Measurements from ENCODE around the gene EFCAB9.
"Not testable (repeated sequence)": the region's sequence is repeated elsewhere in the genome, so short reads cannot be mapped to it uniquely, and the experiment has no call there.

The EFCAB9 gene

DNA sequence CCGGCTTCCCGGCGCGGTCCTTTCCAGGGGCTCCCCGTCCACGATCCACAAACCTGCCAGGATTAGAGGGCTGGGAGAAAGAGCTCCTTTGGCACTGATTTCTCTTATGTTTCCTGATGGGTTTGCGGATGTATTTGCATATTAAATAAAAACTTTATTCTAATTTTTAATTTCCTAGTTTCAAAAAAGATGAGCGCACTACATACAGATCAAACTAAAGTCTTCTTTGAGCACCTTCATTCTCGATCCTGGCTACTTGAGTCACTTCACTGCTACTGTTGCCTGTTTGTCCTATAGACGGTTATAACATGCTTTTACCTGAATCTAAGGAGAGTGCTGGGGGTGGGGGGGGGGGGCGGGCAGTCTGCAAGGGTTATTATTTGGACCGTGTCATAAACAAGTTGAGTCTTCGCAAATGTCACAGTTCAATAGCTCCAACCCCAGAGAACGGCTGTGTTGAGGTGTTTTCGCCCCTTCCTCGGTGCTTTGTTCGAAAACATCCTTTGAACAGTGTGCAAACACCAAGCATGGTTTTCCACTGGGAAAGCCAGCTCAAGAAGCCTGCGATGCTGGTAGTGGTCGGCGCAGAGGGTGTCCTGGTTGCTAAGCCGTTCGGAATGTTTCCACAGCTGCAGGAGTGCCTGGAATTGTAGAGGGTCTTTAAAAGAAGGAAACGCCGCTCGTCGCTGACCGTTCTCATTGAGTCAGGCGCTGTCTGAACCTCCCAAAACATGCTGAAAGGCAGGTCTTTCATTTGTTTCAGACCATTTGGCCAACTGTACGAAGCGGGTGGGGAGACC, 4.9 kb upstream of the EFCAB9 start:
- no peak for DNase-seq

- no peak for DNase-seq
Measured at GRCh38 chr5:172189693-172190296, 4.2 kb upstream of the EFCAB9 start.

GRCh38 chr5:172194985-172195774, 1.2 kb downstream of the EFCAB9 start:
- DNase-seq: no peak

DNA sequence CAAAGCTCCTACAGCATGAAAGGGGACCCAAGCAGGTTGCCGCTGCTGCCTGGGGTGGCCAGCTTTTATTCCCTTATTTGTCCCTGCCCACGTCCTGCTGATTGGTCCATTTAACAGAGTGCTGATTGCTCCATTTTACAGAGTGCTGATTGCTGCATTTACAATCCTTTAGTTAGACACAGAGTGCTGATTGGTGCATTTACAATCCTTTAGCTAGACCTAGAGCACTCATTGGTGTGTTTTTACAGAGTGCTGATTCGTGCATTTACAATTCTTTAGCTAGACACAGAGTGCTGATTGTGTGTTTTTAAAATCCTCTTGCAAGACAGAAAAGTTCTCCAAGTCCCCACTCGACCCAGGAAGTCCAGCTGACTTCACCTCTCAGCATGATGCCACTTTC, 3.8 kb downstream of the EFCAB9 start:
- DNase-seq: not testable (repeated sequence)

GRCh38 chr5:172199446-172199845, 5.5 kb downstream of the EFCAB9 start:
- DNase-seq: no peak

GRCh38 chr5:172200476-172200875, 6.5 kb downstream of the EFCAB9 start:
- no peak for DNase-seq

- DNase-seq: not testable (repeated sequence)
Measured at GRCh38 chr5:172205984-172206383, 12.0 kb downstream of the EFCAB9 start.

DNA sequence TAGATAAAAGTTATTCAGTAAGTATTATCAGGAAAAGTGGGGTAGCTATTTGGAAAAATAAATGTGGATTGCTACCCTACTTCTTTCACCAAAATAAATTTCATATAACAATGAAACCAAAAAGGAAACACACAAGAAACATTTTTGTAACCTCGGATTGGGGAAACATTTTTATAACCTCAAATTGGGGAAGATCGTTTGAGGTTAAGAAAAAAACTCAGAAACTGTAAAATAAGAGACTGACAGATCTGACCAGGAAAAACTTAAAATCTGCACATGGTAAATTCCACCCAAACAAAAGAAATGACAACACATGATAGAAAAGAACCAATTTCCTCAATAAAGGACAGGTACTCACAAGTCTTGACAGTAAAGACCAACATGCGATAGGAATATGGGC, 13.5 kb downstream of the EFCAB9 start:
- no peak for DNase-seq

GRCh38 chr5:172209714-172210113, 15.7 kb downstream of the EFCAB9 start:
- no peak for DNase-seq

DNA sequence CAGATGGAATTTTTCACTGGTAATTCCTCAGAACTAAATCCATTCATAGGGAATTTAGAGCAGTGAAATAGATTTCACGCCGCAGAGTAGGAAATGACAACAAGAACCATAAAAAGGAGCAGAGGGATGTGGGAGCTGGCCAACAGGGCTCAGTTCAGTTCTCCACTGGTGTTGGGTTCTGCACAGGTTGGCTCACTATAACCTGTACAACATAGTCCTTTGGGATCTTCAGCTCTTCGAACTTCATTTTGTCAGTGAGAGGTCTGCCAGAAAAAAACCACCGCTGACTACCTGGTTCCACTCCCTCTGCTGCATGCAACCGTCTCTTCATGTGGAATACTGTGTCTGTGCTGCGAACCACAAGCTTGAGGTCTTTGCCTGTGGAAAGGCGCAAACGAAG, 17.7 kb downstream of the EFCAB9 start:
- no peak for DNase-seq

DNA sequence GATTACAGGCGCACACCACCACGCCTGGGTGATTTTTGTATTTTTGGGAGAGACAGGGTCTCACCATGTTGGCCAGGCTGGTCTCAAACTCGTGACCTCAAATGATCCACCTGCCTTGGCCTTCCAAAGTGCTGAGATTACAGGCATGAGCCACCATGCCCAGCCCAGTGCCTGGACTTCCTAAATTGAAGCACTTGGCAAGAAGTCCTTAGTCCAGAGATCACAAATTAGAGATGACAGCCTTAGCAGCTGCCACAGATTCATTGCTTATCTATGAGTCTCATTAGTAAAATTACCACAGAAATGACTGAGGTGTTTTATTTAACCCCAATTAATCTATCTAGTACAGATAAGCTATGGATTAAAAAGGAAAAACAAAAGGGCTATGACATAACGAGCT, 19.2 kb downstream of the EFCAB9 start:
- DNase-seq: no peak

DNA sequence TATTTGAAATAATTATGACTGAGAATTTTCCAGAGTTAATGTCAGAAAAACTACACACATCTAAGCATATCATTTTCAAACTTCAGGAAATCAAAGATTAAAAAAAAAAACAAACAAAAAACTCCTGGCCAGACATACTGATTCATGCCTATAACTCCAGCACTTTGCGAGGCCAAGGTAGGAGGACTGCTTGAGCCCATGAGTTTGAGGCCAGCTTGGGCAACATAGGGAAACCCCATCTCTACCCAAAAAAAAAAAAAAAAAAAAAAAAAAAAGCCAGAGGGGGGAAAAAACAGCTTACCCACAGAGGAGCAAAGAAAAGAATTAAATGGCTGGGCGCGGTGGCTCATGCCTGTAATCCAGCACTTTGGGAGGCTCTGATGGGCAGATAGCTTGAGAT, 22.4 kb downstream of the EFCAB9 start:
- no peak for DNase-seq

GRCh38 chr5:172219296-172219695, 25.3 kb downstream of the EFCAB9 start:
- DNase-seq: no peak

DNA sequence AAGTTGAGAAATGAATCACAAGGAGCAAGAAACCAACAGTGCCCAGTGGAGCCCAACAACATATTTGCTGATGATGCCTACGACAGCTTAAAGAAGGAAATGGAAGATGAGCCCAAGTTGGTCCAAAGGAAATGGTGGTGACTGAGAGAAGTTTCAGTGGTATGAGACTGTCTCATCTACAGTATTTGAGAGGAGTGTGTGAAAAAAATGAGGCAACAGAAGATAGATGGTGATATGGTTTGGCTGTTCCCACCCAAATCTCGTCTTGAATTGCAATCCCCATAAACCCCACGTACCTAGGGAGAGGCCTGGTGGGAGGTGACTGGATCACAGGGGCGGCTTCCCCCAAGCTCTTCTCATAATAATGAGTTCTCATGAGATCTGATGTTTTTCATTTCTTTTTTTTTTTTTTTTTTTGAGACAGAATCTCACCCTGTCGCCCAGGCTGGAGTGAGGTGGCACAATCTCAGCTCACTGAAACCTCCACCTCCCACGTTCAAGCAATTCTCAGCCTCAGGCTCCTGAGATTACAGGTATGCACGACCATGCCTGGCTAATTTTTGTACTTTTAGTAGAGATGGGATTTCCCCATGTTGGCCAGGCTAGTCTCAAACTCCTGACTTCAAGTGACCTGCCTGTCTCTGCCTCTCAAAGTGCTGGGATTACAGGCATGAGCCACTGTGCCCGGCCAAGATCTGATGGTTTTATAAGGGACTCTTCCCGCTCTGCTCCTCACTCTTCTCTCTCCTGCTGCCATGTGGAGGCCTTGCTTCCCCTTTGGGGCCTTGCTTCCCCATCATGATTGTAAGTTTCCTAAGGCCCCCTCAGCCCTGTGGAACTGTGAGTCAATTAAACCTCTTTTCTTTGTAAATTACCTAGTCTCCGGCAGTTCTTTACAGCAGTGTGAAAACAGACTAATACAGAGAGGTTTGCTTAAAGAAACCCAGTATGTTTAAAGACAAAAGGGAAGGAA, 30.2 kb downstream of the EFCAB9 start:
- no peak for DNase-seq

DNA sequence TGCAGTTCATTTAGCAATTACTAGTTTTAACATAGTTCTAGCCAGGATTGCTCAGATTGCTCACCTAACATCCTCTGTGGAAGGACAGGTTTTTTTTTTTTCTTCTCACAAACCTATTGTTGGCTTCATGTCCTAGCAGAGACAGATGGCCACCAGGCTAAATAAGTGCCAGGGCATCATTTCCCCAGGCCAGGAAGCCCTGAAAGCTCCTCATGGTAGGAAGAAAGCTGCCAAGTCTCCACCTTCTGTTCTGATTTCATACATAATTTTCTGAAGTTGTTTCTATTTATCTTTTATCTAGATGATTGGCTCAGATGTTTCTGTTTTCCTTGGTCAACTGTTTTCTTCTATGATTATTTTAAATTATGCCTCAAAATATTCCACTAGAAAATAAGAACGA, 31.0 kb downstream of the EFCAB9 start:
- no peak for DNase-seq

- DNase-seq: no peak
Measured at GRCh38 chr5:172229904-172230303, 35.9 kb downstream of the EFCAB9 start.

DNA sequence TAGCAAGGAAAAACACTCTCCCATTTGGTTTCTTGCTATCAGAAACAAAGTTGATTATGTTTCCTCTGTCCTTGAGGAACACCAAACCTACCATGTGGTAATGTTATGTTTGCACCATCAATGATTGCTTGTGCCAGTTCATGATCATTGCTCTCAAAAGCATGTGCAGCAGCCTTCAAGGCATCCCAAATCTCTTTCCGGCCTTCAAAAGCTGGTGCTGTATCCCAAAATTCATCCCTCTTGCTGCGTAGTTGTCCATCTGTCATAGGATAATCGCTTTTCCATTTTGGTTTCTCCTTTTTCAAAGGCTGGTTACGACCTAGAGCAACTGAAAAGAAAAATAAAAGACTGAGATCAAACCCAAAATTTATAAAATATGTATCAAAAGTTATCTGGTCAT, 40.1 kb downstream of the EFCAB9 start:
- no peak for DNase-seq

GRCh38 chr5:172235132-172235780, 41.3 kb downstream of the EFCAB9 start:
- no peak for DNase-seq

DNA sequence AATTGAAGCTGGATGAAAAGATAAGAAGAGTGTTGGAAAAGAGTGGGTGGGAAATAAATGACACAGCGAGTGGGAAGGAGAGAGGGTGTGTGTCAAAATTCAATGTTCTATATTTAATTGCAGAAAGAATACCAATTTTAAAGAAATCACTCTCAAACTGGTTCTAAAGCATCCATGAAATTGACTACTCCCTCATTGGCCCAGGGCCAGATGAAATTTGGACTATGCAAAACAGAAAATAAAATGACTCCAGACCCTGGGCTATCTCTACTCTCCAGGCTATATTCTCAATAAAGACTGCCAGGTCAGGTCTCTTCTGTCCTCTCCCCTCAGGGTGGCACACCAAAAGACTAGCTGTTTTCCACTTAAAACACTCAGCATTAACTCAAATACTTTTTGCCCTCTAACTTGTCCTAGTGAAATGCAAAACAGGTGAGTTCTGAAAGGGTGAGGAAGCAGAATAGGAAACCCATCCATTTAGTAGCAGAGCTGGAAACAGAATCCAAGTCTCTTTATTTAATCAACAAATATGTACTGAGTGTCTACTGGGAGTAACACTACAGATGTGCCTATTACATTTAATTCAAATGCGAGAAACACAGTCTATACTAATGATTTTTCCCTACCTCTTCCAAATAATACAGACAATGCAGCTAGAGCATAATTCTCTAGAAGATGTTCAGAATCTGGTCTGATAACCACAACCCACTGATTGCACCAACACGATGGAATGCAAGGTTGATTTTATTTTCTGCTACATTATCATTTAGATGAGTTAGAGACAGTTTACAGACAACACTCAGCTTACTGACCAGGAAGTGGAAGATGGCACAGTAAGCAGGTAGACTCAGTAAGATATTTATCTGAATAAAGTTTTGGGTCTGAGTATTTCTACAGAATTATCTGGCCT, 42.1 kb downstream of the EFCAB9 start:
- DNase-seq: no peak

- DNase-seq: no peak
Measured at GRCh38 chr5:172238334-172238733, 44.4 kb downstream of the EFCAB9 start.

DNA sequence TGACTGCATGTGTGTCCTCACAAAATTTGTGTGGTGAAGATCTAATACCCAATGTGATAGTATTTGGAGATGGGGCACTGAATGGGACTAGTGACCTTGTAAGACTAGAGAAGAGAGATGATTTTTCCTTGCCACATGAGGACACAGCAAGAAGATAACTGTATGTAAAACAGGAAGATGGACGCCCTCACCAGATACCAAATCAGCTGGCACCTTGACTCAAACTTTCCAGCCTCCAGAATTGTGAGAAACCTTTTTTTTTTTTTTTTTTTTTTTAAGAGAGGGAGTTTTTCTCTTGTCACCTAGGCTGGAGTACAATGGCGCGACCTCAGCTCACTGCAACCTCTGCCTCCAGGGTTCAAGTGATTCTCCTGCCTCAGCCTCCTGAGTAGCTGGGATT, 49.3 kb downstream of the EFCAB9 start:
- DNase-seq: no peak

All from NCI-H187 treated with DMSO at 0.1 percent for 48 hours (cell line).